Left colon (tissue), 2 donors: ENCODE results near the gene ADGRV1. TPM values are rescaled to one million over a fixed set of nuclear protein-coding genes. Genes with fewer than 3 reads are reported as not detected.
"Not testable (repeated sequence)": the region's sequence is repeated elsewhere in the genome, so short reads cannot be mapped to it uniquely, and the experiment has no call there.

Source experiments
- ATAC-seq: fragments of 200-7000 bp; cut with Tn5 transposase; one replicate; pipeline ENCODE4 v1.9.1; 2020; ENCODE audit warnings: mild to moderate bottlenecking, moderate library complexity
- DNase-seq, 2 donors: peaks; one replicate each; pipeline ENCODE4 v3.0.0-alpha.2; 2020
- intact Hi-C, 2 donors: fragments of 100-400 bp; cut with DNase I in 1 of 2; cut with micrococcal nuclease in 1 of 2; formaldehyde crosslinking; loops; one replicate each; pipeline versions ENCODE4 v1.11.2 to v1.14.0; 2022; cut with DNase I, micrococcal nuclease
- total RNA-seq, 2 donors: library from RNA; stranded (reverse); fragmentation: NEBNext Ultra II Directional; extraction: Animal tissue kit (Norgen Biotek cat#: 25700); gene quantifications; one replicate each; pipeline ENCODE4 v1.2.1, GENCODE V29; 2021
- donor health status: DM: no; HTN: no; CAD: no.
- donor health status: DM: yes; HTN: yes; CAD: no.

Gene ADGRV1
- total RNA-seq, 2 donors from 2014 or later: 3.8 to 7.3 TPM

DNA sequence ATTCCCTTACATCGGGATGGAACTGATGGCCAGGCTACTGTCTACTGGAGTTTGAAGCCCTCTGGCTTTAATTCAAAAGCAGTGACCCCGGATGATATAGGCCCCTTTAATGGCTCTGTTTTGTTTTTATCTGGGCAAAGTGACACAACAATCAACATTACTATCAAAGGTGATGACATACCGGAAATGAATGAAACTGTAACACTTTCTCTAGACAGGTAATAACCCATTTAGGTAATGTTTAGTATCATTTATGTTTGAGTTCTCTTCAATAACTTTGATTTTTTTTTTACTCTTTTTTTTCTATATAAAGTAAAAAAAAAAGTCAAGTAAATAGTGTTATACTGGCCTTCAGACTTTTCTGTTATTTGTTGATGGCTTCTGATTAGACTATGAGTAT is 79.1 kb downstream of the ADGRV1 start:
- ATAC-seq: no peak
- intact Hi-C loops: no loop called here
- no peak for DNase-seq

DNA sequence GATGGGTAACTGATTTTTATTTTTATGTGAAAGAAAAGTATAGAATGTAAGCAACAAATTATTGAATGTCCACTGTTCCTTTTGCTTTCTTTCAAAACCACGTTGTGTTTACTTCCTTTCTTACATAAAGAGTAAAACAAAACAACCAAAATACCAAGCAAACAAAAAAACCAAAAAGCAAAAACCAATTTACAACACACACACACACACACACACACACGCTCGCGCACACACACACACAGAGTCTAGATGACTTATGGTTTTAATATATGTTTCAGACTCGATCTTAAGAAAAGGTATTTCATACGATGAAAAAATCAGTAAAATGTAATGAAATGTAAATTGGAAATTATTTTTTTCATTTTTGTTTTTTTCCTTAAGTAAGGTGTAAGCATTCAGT is 80.3 kb downstream of the ADGRV1 start:
- ATAC-seq: no peak
- DNase-seq: no peak
- intact Hi-C loops: no loop called here

DNA sequence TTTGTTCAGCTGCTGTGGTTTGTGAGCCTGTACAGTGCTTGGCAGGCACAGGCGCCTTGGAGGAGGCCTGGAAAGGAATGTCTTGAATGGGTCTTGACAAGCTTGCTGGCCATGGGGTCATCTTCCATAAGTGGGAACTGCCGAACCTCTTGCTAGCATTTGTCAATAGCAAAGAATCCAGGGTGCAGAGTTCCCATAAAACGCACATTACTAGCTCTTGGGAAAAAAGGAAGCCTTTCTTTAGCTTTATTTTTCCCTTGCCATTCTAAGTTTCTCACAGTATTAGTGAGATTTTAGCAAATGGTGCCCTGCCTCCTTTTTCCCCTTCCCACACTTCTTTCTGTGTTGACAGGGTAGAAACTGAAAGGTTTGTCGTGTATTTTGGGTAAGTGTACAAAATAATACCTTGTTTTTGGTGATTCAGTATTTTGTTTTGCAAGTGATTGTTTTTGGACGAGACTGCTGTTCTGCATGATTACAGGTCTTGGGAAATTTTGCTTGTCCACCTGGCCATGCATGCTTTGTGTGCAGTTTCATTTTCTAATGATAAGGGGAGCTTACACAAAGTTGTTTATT is 82.0 kb downstream of the ADGRV1 start:
- no peak for ATAC-seq
- intact Hi-C loops: no loop called here
- DNase-seq: no peak

DNA sequence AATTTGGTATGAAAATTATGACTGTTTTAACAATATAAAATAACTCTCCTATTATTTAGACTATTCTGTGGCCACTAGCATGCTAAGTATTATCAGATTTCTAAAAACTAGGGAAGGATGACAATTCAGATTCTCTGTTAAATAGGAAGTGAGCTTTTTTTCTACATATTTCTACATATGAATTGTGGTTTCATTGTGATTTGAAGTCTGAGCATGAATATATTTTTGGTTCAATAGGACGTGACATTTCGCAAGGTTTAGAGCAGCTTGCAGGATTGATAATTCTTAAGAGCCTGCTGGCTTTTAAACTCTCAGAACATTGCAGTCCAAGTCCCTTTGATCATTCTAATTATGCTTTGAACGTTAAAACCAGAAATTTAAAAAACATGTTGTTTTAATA is 82.9 kb downstream of the ADGRV1 start:
- DNase-seq: no peak
- ATAC-seq: no peak
- intact Hi-C loops: no loop called here

DNA sequence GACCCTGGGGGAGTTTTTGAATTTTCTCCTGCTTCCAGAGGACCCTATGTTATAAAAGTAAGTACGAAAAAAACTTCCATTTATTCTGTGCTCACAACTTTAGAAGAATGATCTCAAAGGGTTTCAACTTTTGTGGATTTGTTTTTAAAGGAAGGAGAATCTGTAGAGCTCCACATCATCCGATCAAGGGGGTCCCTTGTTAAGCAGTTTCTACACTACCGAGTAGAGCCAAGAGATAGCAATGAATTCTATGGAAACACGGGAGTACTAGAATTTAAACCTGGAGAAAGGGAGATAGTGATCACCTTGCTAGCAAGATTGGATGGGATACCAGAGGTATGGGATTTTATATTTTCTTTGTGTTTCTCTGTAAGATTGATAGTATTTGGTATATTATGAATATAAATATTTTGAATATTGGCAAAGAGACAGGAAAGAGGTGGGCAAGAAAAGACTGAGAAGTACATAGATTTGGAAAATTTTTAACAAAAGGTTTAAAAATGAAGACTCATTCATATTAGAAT is 84.2 kb downstream of the ADGRV1 start:
- ATAC-seq (no peak), DNase-seq (no peak)
- intact Hi-C loops: no loop called here

DNA sequence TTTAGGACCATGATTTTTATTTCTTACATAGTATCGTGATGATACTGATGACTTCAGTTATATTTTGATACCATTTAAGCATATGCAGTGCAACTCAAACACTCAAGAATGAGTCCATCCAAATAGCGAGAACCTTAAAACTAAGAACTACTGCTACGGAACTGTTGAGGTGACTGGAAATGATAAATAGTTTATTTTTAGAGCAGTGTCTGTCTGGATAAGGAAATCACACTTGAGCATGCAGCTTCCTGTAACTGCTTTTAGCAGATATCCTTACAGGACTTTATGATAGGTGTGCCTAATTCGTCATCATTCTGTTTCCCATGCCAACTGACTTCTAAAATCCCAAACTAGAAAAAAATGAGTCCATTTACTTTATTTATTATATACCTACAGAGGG is 85.5 kb downstream of the ADGRV1 start:
- DNase-seq (no peak), ATAC-seq (no peak)
- intact Hi-C loops: no loop called here

DNA sequence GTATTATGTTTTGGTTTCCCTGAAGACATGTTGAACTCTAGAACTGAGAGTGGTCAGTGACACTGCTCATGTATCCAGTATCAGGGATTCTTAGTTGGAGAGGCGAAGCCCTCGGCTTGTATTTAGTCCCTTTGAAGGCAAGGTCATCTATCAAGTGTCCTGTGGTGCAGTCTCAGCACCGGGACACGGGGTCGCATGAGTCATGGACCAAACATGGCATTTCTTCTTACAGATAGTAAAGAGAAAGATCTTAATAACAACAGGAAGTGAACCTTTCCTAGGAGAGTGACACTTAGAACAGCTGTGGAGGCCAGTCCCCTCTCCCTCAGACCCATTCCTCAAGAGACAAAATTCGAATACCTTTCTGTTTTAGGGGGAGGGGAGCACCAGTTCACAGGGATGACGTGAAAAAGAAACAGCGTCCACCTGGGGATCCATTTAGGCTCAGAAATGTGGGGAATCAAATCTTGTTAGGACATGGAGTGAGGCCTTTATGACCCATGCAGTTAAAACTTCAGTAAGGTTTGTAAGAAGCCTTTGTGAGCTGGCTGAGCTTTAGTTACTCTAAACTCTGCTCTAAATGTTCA is 86.5 kb downstream of the ADGRV1 start:
- DNase-seq (no peak), ATAC-seq (no peak)
- intact Hi-C loops: no loop called here

DNA sequence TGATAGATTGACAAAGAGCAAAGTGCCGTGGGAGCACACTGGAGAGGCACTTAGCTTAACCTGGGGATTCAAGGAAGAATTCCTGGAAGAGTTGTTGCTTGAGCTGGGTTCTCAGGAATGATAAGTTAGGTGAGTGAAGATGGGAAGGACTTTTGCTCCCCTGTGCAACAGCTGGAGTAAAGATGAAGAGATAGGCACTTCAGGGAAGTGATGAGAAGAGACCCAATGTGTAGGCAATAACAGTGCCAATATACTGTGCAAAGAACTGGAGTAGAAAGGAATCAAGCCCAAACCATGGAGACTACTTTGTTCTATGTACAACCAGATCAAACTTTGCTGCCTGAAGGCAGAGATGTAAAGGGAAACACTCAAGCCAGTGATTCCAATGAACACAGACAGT is 92.2 kb downstream of the ADGRV1 start:
- ATAC-seq: no peak
- DNase-seq: no peak
- intact Hi-C loops: no loop called here

DNA sequence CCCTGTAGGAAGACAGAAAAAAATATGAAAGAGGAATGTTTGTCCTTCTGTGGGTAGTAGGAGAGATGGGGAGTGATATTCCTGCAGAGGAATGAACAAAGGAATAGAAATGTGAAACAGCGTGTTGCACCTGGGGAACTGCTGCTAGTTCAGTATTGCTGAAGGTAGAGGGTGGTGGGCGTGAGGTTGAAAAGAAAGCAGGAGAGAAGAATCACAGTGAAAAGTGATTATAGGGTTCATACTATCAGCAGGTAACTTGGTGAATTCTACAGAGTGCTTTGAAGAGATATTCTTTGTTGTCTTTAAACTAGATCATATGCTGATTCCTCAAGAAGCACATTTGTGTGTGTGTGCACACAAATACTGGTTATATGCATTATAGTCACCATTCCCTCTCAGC is 95.6 kb downstream of the ADGRV1 start:
- intact Hi-C loops: no loop called here
- ATAC-seq (no peak), DNase-seq (no peak)

DNA sequence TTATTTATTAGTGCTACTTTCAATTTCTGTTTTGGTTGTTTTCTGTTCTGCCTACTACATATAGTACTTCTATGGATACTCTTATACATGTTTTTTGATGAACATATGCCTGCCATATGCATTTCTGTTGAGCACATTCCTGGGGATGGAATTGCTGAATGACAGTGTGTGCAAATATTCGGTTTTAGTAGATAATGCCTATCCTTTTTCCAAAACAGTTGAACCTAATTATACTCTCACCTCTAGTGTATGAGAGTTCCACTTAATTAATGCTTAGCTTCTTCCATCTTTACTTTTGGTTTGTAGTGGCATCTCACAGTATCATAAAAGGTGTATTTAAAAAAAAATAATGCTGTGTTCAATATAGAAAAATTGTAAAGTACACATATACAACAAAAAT is 96.8 kb downstream of the ADGRV1 start:
- DNase-seq (no peak), ATAC-seq (no peak)
- intact Hi-C loops: no loop called here

DNA sequence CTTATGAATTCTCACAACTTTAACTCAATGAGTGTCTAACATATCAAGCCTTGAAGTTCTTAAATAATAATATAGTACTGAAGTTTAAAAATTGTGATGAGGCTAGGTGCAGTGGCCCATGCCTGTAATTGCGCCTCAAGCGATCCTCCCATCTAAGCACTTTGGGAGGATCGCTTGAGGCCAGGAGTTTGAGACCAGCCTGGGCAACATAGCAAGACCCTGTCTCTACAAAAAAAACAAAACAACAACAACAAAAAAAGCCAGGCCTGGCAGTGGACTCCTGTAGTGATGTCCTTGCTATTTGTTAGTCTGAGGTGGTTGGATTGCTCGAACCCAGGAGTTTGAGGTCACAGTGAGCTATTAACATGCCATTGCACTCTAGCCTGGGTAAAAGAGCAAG is 98.4 kb downstream of the ADGRV1 start:
- ATAC-seq (no peak), DNase-seq (no peak)
- intact Hi-C loops: no loop called here

DNA sequence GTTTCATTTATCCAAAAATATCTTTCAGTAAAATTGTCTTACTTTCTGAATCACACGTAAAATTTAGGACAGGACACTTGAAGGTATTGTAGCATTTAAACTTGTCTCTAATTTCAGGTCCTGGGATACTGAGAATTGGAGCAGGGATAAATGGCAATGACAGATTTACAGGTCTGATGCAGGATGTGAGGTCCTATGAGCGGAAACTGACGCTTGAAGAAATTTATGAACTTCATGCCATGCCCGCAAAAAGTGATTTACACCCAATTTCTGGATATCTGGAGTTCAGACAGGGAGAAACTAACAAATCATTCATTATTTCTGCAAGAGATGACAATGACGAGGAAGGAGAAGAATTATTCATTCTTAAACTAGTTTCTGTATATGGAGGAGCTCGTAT is 99.2 kb downstream of the ADGRV1 start:
- DNase-seq (no peak), ATAC-seq (no peak)
- intact Hi-C loops: no loop called here

DNA sequence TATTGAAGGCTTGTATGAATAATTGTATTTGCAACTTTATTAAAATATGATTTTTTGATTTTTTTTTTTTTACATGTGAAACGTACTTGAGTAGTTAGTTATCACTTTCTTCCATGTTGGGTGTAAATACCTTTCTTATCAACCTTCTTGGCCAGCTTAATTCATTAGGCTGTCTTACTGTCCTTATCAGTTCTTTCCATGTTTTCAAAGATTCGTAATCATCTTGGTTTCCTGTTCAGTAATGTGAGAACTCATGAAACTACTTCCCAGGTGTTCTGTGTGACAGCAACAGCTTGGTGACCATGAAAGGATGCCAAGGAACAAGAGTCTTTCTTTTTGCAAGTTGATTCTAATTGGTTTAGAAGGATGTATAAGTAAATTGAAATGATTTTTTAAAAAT is 100.0 kb downstream of the ADGRV1 start:
- intact Hi-C loops: no loop called here
- DNase-seq: no peak
- no peak for ATAC-seq

DNA sequence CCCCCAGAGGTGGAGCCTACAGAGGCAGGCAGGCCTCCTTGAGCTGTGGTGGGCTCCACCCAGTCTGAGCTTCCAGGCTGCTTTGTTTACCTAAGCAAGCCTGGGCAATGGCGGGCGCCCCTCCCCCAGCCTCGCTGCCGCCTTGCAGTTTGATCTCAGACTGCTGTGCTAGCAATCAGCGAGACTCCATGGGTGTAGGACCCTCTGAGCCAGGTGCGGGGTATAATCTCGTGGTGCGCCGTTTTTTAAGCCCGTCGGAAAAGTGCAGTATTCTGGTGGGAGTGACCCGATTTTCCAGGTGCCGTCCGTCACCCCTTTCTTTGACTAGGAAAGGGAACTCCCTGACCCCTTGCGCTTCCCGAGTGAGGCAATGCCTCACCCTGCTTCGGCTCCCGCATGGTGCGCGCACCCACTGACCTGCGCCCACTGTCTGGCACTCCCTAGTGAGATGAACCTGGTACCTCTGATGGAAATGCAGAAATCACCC is 109.5 kb downstream of the ADGRV1 start:
- intact Hi-C loops, ATAC-seq, DNase-seq: not testable (repeated sequence)

DNA sequence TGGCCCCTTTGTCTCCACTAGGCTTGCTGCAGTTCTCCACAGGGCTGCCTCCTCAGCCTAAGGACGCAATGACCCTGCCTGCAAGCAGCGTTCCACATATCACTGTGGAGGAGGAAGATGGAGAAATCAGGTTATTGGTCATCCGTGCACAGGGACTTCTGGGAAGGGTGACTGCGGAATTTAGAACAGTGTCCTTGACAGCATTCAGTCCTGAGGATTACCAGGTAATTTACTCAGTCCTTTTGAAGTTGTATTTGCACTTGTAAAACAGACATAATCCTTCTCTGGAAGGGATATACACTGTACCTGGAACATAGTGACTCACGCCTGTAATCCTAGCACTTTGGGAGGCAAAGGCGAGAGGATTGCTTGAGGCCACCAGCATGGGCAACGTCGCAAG is 116.6 kb downstream of the ADGRV1 start:
- DNase-seq (no peak), ATAC-seq (no peak)
- intact Hi-C loops: no loop called here

DNA sequence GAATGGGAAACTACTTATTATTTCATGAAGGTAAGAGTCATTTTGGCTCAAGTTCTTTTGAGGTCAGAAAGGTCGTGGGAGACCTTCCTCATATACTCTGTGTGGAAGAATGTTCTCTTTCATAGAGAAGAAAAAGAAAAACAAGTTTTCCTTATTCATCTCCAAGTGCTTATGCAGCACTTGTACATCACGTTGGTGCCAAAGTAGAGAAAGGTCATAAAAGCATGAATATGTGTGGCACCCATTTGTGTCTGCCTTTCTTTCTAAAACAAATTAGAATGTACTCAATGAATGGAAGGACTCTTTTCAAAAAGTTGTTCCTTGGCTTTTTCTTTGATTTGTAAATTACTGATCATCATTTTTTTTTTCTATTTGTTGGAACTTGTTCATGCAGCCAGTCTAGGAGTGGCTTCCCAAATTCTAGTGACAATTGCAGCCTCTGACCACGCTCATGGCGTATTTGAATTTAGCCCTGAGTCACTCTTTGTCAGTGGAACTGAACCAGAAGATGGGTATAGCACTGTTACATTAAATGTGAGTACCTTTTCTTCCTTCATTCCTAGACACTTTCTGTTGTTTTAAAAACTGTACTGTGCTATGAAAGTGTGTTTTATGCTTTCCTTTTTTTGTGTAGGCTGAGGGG is 122.4 kb downstream of the ADGRV1 start:
- no peak for ATAC-seq
- no peak for DNase-seq
- intact Hi-C loops: no loop called here

DNA sequence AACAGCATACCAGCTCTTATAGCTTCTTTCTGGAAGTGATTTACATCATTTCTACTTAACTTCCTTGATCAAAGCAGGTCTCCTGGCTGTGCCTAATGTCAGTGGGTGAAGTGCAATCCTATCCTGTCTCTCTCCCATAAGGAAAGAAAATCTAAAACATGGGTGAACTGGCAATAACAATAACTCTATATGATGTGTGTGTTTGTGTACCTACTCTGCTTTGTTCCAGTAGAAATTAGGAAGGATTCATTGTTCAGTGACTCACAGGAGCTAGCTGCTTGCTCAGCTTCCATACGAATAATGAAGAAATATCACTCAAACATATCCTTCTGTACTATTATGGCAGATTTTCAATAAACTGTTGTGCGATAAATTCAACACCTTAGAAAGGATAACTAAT is 123.7 kb downstream of the ADGRV1 start:
- ATAC-seq (no peak), DNase-seq (no peak)
- intact Hi-C loops: no loop called here

DNA sequence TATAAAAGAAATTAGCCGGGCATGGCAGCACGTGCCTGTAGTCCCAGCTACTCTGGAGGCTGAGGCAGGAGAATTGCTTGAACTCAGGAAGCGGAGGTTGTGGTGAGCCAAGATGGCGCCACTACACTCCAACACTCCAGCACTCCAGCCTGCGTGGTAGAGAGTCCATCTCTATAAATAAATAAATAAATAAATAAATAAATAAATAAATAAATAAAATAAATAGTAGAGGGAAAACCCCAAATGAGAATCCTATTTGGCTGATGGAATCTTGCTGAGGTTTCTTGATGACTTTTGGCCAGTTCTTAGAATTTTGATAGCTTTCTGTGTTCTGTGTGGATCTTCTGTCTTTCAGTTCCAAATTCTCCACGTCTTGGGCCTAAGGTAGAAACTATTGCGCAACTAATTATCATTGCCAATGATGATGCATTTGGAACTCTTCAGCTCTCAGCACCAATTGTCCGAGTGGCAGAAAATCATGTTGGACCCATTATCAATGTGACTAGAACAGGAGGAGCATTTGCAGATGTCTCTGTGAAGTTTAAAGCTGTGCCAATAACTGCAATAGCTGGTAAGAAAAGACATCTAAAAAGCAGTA is 126.9 kb downstream of the ADGRV1 start:
- DNase-seq (no peak), ATAC-seq (no peak)
- intact Hi-C loops: no loop called here

DNA sequence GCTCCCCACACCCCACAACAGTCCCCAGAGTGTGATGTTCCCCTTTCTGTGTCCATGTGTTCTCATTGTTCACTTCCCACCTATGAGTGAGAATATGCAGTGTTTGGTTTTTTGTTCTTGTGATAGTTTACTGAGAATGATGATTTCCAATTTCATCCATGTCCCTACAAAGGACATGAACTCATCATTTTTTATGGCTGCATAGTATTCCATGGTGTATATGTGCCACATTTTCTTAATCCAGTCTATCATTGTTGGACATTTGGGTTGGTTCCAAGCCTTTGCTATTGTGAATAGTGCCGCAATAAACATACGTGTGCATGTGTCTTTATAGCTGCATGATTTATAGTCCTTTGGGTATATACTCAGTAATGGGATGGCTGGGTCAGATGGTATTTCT is 127.8 kb downstream of the ADGRV1 start:
- DNase-seq, intact Hi-C loops, ATAC-seq: not testable (repeated sequence)

DNA sequence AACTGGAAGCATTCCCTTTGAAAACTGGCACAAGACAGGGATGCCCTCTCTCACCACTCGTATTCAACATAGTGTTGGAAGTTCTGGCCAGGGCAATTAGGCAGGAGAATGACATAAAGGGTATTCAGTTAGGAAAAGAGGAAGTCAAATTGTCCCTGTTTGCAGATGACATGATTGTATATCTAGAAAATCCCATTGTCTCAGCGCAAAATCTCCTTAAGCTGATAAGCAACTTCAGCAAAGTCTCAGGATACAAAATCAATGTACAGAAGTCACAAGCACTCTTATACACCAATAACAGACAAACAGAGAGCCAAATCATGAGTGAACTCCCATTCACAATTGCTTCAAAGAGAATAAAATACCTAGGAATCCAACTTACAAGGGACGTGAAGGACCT is 128.9 kb downstream of the ADGRV1 start:
- intact Hi-C loops, DNase-seq, ATAC-seq: not testable (repeated sequence)
